Measurements from ENCODE around the gene AUNIP.

DNA sequence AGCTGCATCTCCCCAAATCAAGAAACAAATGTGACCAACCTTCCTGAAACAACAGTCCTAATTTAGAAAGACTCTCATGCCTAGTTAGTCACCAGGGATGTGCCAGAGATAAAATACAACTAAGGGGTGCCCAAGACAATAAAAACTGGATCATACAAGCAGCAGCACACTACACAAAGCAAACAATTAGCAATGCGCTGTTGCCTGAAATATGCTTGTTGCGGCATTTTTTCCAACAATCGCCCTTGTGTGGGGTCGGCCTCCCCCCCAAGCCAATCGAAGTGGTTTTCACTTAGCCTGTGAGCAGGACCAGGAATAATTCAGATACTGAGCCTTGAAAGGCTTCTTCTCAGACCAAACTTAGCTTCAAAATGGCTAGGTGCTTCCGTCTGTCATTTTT, 48.3 kb upstream of the AUNIP start:
- no peak for TF ChIP-seq EZH2 (IDR thresholded peaks at IDR 0.05; ENCODE audit: low read depth)
- TF ChIP-seq, protein P1, sequence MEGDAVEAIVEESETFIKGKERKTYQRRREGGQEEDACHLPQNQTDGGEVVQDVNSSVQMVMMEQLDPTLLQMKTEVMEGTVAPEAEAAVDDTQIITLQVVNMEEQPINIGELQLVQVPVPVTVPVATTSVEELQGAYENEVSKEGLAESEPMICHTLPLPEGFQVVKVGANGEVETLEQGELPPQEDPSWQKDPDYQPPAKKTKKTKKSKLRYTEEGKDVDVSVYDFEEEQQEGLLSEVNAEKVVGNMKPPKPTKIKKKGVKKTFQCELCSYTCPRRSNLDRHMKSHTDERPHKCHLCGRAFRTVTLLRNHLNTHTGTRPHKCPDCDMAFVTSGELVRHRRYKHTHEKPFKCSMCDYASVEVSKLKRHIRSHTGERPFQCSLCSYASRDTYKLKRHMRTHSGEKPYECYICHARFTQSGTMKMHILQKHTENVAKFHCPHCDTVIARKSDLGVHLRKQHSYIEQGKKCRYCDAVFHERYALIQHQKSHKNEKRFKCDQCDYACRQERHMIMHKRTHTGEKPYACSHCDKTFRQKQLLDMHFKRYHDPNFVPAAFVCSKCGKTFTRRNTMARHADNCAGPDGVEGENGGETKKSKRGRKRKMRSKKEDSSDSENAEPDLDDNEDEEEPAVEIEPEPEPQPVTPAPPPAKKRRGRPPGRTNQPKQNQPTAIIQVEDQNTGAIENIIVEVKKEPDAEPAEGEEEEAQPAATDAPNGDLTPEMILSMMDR (conservative IDR thresholded peaks at IDR 0.05): no peak

Data from PC-9 (cell line).